GM23338 (cell line): ENCODE data around the gene PROZ. TPM values are rescaled to one million over a fixed set of nuclear protein-coding genes. Genes with fewer than 3 reads are reported as not detected.

Source experiments
- ATAC-seq: fragments of 200-7000 bp; cut with Tn5 transposase; 3 replicates; pipeline ENCODE4 v1.9.1; 2020
- DNase-seq: peaks from one replicate; pipeline ENCODE4 v3.0.0-alpha.2; 2015; ENCODE audit warnings: low spot score
- H2AFZ ChIP-seq: fragments of 200-600 bp; sonication (generic); 2 replicates; pipeline ENCODE4 v1.8.0; 2016; ENCODE audit warnings: antibody characterized with exemption, mild to moderate bottlenecking, moderate library complexity
- H3F3A ChIP-seq: fragments of 200-600 bp; sonication (generic); replicated peaks from 2 replicates; pipeline ENCODE4 v1.8.0; 2017; ENCODE audit warnings: antibody characterized with exemption, mixed run types, low read depth
- H3K27ac ChIP-seq: fragments of 200-600 bp; sonication (generic); 2 replicates; pipeline ENCODE4 v1.6.1; 2016; ENCODE audit warnings: low read depth
- H3K27me3 ChIP-seq: fragments of 200-600 bp; sonication (generic); 2 replicates; pipeline ENCODE4 v1.8.0; 2016; ENCODE audit warnings: mild to moderate bottlenecking, mixed run types, moderate library complexity; ENCODE audit not compliant: insufficient read depth
- H3K36me3 ChIP-seq: fragments of 200-600 bp; sonication (generic); 2 replicates; pipeline ENCODE4 v1.8.0; 2016; ENCODE audit warnings: mild to moderate bottlenecking; ENCODE audit not compliant: insufficient read depth
- H3K4me1 ChIP-seq: fragments of 200-600 bp; sonication (generic); 2 replicates; pipeline ENCODE4 v1.8.0; 2016; ENCODE audit warnings: mild to moderate bottlenecking, moderate library complexity; ENCODE audit not compliant: insufficient read depth
- H3K4me2 ChIP-seq: fragments of 200-600 bp; sonication (generic); 2 replicates; pipeline ENCODE4 v1.7.1; 2017; ENCODE audit warnings: mixed run types
- H3K4me3 ChIP-seq: fragments of 200-600 bp; sonication (generic); 2 replicates; pipeline ENCODE4 v1.6.1; 2016; ENCODE audit warnings: mixed run types
- H3K79me2 ChIP-seq: fragments of 200-600 bp; sonication (generic); replicated peaks from 2 replicates; pipeline ENCODE4 v1.8.0; 2017; ENCODE audit warnings: mild to moderate bottlenecking; ENCODE audit not compliant: insufficient read depth
- H3K9me2 ChIP-seq: fragments of 200-600 bp; sonication (generic); 2 replicates; pipeline ENCODE4 v1.8.0; 2017; ENCODE audit not compliant: insufficient read depth
- H4K20me1 ChIP-seq: fragments of 200-600 bp; sonication (generic); replicated peaks from 2 replicates; pipeline ENCODE4 v1.8.0; 2017; ENCODE audit warnings: mild to moderate bottlenecking; ENCODE audit not compliant: insufficient read depth
- H3K27ac Mint-ChIP-seq: 2 replicates; pipeline ENCODE4 v1.8.0; 2020; ENCODE audit warnings: inconsistent platforms, mild to moderate bottlenecking, moderate library complexity, mixed read lengths
- H3K27me3 Mint-ChIP-seq: 3 replicates; pipeline ENCODE4 v1.8.0; 2022; ENCODE audit warnings: low read depth, mild to moderate bottlenecking, moderate library complexity, mixed read lengths, inconsistent platforms; ENCODE audit not compliant: insufficient read depth, poor library complexity
- H3K36me3 Mint-ChIP-seq: 3 replicates; pipeline ENCODE4 v1.8.0; 2021; ENCODE audit warnings: low read depth, mild to moderate bottlenecking, inconsistent platforms, moderate library complexity, mixed read lengths
- H3K4me1 Mint-ChIP-seq: 3 replicates; pipeline ENCODE4 v1.8.0; 2020; ENCODE audit warnings: mild to moderate bottlenecking, inconsistent platforms, mixed read lengths
- H3K4me3 Mint-ChIP-seq: 3 replicates; pipeline ENCODE4 v1.8.0; 2021; ENCODE audit warnings: moderate library complexity, mild to moderate bottlenecking, inconsistent platforms, mixed read lengths
- H3K9me3 Mint-ChIP-seq: 3 replicates; pipeline ENCODE4 v1.8.0; 2020; ENCODE audit warnings: moderate library complexity, mild to moderate bottlenecking, inconsistent platforms, mixed read lengths
- JUNB ChIP-seq: IDR thresholded peaks from one replicate; pipeline ENCODE4 v1.6.1; 2016; ENCODE audit warnings: antibody characterized with exemption; ENCODE audit not compliant: unreplicated experiment
- NANOG ChIP-seq: IDR thresholded peaks from 2 replicates; pipeline ENCODE4 v1.6.1; 2016; ENCODE audit warnings: antibody characterized with exemption, borderline replicate concordance
- POLR2AphosphoS5 ChIP-seq: IDR thresholded peaks from 2 replicates; pipeline ENCODE4 v1.6.1; 2016; ENCODE audit warnings: antibody characterized with exemption, low read depth
- STAT1 ChIP-seq: IDR thresholded peaks from one replicate; pipeline ENCODE4 v1.6.1; 2016; ENCODE audit warnings: antibody characterized with exemption; ENCODE audit not compliant: unreplicated experiment
- ZNF114 ChIP-seq: fragments of 250-450 bp; sonication (Bioruptor Pico); IDR thresholded peaks from 2 replicates; pipeline ENCODE4 v1.5.0; 2020; ENCODE audit warnings: mild to moderate bottlenecking, moderate library complexity
- ZNF331 ChIP-seq: fragments of 250-450 bp; sonication (Bioruptor Pico); IDR thresholded peaks from 2 replicates; pipeline ENCODE4 v1.5.0; 2020; ENCODE audit warnings: low read depth, mild to moderate bottlenecking, moderate library complexity
- ZNF462 ChIP-seq: fragments of 250-450 bp; sonication (Bioruptor Pico); IDR thresholded peaks from 2 replicates; pipeline ENCODE4 v1.5.0; 2020; ENCODE audit warnings: mild to moderate bottlenecking, moderate library complexity
- polyA plus RNA-seq: library from polyadenylated mRNA; unstranded; fragments of >200 nt; fragmentation: Nextera tagmentation; extraction: Ambion mirVana; gene quantifications from 2 replicates; pipeline ENCODE4 v1.2.1, GENCODE V29; 2016
- total RNA-seq: library from RNA; depleted of rRNA; stranded (reverse); fragments of >200 nt; shearing (Covaris generic); gene quantifications from 2 replicates; pipeline ENCODE4 v1.2.3, GENCODE V29; 2014
- TF ChIP-seq, protein P1 (sequence below): IDR thresholded peaks from 2 replicates; pipeline ENCODE4 v1.6.1; 2016; ENCODE audit warnings: antibody characterized with exemption

The PROZ gene
- total and polyA plus RNA-seq, 2 experiments from 2014 or later: 0.53 TPM; not detected in 1

GRCh38 chr13:113129480-113129879, 29.0 kb upstream of the PROZ start (continued):
- no peak for TF ChIP-seq ZNF462 (CRISPR knock-in tag)
- TF ChIP-seq, protein P1, sequence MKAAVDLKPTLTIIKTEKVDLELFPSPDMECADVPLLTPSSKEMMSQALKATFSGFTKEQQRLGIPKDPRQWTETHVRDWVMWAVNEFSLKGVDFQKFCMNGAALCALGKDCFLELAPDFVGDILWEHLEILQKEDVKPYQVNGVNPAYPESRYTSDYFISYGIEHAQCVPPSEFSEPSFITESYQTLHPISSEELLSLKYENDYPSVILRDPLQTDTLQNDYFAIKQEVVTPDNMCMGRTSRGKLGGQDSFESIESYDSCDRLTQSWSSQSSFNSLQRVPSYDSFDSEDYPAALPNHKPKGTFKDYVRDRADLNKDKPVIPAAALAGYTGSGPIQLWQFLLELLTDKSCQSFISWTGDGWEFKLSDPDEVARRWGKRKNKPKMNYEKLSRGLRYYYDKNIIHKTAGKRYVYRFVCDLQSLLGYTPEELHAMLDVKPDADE: no peak

- H3K36me3 Mint-ChIP-seq: no peaks in the 10 kb centered on the region
- Histone ChIP-seq H3K27ac (no peak overlapping the region), H3K4me2 (no peak overlapping the region), H3K27me3 (no peaks in the 10 kb centered on the region), H3K36me3 (no peaks in the 10 kb centered on the region), H3K79me2 (no peaks in the 10 kb centered on the region), H3K4me3 (no peak overlapping the region), H2AFZ (0 out of 2 replicates have a peak overlapping the region, but pooled peaks have one; percentile 90), H3F3A (no peaks in the 10 kb centered on the region), H3K4me1 (no peaks in the 10 kb centered on the region), H3K9me2 (no peaks in the 10 kb centered on the region), H4K20me1 (no peaks in the 10 kb centered on the region)
- H3K4me3 Mint-ChIP-seq: no peak overlapping the region
- H3K9me3 Mint-ChIP-seq: no peaks in the 10 kb centered on the region
- ATAC-seq (peak; percentile 45), DNase-seq (no peak)
- H3K27me3 Mint-ChIP-seq: peaks cover 8% of the 10 kb centered on the region
- no peak overlapping the region for H3K27ac Mint-ChIP-seq
- peaks cover 5% of the 10 kb centered on the region for H3K4me1 Mint-ChIP-seq
- TF ChIP-seq NANOG (no peak), POLR2AphosphoS5 (no peak), ZNF114 (CRISPR knock-in tag) (no peak), STAT1 (no peak), ZNF331 (CRISPR knock-in tag) (no peak), ZNF462 (CRISPR knock-in tag) (no peak), JUNB (no peak)
These were observed 28.3 kb upstream of the PROZ start for GRCh38 chr13:113129921-113130750.
